Measurements from ENCODE around the gene PITPNC1. TPM values are rescaled to one million over a fixed set of nuclear protein-coding genes. Genes with fewer than 3 reads are reported as not detected.

Gene PITPNC1
- polyA plus RNA-seq, 1 of the 3 experiments (the other 2 are of a cell fraction) = 18.4 TPM

DNA sequence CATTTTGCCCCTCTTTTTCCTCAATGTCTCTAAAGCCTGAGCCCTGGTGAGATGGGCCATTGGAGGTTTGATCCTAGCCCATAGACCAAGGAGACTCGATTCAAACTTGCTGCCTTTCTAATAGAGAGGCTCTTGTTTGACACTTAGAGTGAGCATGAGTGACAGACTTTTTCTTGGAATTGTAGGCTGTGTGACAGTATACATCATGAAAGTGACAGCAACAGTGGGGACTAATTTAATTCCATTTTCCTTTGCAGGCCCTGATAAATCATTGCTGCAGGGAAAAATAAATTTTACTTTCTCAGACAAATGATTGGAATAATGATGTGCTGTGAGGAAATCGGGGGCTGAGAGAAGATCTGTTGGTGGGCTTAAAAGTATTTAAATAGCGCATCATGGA lies 171.6 kb downstream of the PITPNC1 start:
- Histone ChIP-seq H3K9me2 (0 out of 2 replicates have a peak, but pooled peaks cover 7% of the 10 kb centered on the region), H2AFZ (ENCODE audit: low read depth) (no peak overlapping the region), H3F3A (replicated peaks; ENCODE audit: insufficient read depth) (no peaks in the 10 kb centered on the region), H3K27ac (ENCODE audit: low read depth in 2 of 2, low read length in 1 of 2) (no peak overlapping the region), H3K27me3 (ENCODE audit: insufficient read depth) (no peaks in the 10 kb centered on the region), H3K4me3 (ENCODE audit: low read depth in 2 of 2, low read length in 1 of 2) (no peak overlapping the region), H4K20me1 (ENCODE audit: insufficient read depth) (no peaks in the 10 kb centered on the region), H3K4me2 (no peak overlapping the region), H3K9me3 (0 out of 2 replicates have a peak, but pooled peaks cover 4% of the 10 kb centered on the region), H3K79me2 (ENCODE audit: insufficient read depth) (no peaks in the 10 kb centered on the region), H3K4me1 (ENCODE audit: control insufficient read depth in 1 of 2, insufficient read depth in 2 of 2, low read depth in 1 of 2, low read length in 1 of 2) (peaks cover 0 to 17% of the 10 kb centered on the region in 2 experiments; a peak in 2 of 4 replicates), H3K36me3 (replicated peaks in 1 of 2; ENCODE audit: control insufficient read depth in 1 of 2, insufficient read depth in 2 of 2, low read length in 1 of 2) (no peaks in the 10 kb centered on the region), H3K9ac (no peak overlapping the region)
- CTCF ChIA-PET = interaction anchor here (0.9 to 2.8 kb wide), 3 partner anchors 10 to 73 kb away, joined by 3 to 8 read pairs (median 4); no protein-coding TSS in a partner anchor
- POLR2A ChIA-PET = no interaction called here
- DNase-seq = no peak
- TF ChIP-seq, protein P1, sequence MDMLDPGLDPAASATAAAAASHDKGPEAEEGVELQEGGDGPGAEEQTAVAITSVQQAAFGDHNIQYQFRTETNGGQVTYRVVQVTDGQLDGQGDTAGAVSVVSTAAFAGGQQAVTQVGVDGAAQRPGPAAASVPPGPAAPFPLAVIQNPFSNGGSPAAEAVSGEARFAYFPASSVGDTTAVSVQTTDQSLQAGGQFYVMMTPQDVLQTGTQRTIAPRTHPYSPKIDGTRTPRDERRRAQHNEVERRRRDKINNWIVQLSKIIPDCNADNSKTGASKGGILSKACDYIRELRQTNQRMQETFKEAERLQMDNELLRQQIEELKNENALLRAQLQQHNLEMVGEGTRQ (IDR thresholded peaks at IDR 0.05; ENCODE audit: borderline replicate concordance, low read depth, low read length) = no peak
- TF ChIP-seq RAD21 (IDR thresholded peaks at IDR 0.05; ENCODE audit: low read length) (no peak), MEF2A (IDR thresholded peaks at IDR 0.05; ENCODE audit: borderline replicate concordance, low read depth) (no peak), NRF1 (IDR thresholded peaks at IDR 0.05; ENCODE audit: low read depth, low read length) (no peak), SIN3A (IDR thresholded peaks at IDR 0.05; ENCODE audit: borderline replicate concordance, low read depth, low read length) (no peak), PBX3 (IDR thresholded peaks at IDR 0.05) (no peak), SMC3 (IDR thresholded peaks at IDR 0.05; ENCODE audit: low read depth, low read length) (no peak), REST (IDR thresholded peaks at IDR 0.05; ENCODE audit: low read depth, low read length) (no peak), JUND (IDR thresholded peaks at IDR 0.05) (no peak), ELF1 (IDR thresholded peaks at IDR 0.05) (no peak), EP300 (IDR thresholded peaks at IDR 0.05; ENCODE audit: borderline replicate concordance in 1 of 2, low read depth in 1 of 2, low read length in 1 of 2) (no peak), TCF12 (IDR thresholded peaks at IDR 0.05) (no peak), MAX (IDR thresholded peaks at IDR 0.05; ENCODE audit: low read depth) (no peak), CHD2 (IDR thresholded peaks at IDR 0.05; ENCODE audit: low read length, partially characterized antibody) (no peak)
- TF ChIP-seq, protein P2, sequence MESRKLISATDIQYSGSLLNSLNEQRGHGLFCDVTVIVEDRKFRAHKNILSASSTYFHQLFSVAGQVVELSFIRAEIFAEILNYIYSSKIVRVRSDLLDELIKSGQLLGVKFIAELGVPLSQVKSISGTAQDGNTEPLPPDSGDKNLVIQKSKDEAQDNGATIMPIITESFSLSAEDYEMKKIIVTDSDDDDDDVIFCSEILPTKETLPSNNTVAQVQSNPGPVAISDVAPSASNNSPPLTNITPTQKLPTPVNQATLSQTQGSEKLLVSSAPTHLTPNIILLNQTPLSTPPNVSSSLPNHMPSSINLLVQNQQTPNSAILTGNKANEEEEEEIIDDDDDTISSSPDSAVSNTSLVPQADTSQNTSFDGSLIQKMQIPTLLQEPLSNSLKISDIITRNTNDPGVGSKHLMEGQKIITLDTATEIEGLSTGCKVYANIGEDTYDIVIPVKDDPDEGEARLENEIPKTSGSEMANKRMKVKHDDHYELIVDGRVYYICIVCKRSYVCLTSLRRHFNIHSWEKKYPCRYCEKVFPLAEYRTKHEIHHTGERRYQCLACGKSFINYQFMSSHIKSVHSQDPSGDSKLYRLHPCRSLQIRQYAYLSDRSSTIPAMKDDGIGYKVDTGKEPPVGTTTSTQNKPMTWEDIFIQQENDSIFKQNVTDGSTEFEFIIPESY (IDR thresholded peaks at IDR 0.05; ENCODE audit: borderline replicate concordance, low read depth) = no peak
- 83% methylated on average over 3 of the region's 3 CpGs for WGBS (ENCODE audit: low lambda C conversion rate)
